H54 (cell line): ENCODE measurements around the gene HOXD9.

Experiments used
- DNase-seq: peaks from one replicate; pipeline ENCODE4 v3.0.0; 2011; ENCODE audit warnings: low spot score, mixed read lengths; ENCODE audit not compliant: insufficient read length
- FAIRE-seq: peaks from 3 replicates; lab custom pipeline; 2011; peaks lifted over from hg19 to GRCh38; lab: Jason Lieb, UNC
- POLR2A ChIP-seq: IDR thresholded peaks from 2 replicates; pipeline ENCODE4 v1.6.1; 2011; ENCODE audit warnings: low read depth, mild to moderate bottlenecking, low read length

The HOXD9 gene

DNA sequence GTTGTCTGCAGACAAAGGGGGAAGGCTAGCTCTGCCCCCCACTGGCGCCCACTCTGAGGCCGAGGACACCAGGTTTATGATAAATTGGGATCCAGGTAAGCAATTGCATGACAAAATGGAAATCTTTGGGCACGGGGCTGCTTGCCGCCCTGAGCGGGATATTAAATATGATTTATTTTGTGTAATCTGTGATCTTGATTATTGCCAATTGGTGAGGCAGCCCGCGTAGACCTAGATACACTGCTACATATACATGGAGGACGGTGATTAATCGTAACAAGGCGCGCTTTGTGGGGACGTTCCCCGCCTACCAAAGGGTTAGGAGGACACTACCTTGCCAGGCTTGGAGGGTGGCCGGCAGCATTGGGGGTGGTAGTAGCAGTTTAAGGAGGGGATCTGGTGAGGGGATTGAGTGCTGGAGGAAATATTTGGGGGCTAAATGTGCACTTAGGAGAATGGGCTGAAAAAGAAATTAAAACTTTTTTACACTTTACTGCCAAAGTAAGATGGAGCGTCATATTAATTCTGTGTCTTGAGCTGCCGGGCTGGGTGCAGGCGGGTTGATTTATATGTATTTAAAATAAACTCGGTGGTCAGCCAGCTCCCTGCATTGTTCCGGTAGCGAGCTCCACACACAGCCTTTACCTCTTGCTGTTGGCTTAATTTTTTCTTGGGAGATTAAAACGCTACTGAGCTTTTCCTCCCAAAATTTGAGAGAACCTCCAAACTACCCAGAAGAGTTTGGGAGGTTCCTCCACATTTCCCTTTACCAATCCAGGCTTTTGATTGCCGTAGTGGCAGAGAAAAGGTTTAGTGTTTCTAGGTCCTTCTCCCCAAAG, 38.7 kb downstream of the HOXD9 start:
- no peak for FAIRE-seq
- TF ChIP-seq POLR2A, result no peak

DNA sequence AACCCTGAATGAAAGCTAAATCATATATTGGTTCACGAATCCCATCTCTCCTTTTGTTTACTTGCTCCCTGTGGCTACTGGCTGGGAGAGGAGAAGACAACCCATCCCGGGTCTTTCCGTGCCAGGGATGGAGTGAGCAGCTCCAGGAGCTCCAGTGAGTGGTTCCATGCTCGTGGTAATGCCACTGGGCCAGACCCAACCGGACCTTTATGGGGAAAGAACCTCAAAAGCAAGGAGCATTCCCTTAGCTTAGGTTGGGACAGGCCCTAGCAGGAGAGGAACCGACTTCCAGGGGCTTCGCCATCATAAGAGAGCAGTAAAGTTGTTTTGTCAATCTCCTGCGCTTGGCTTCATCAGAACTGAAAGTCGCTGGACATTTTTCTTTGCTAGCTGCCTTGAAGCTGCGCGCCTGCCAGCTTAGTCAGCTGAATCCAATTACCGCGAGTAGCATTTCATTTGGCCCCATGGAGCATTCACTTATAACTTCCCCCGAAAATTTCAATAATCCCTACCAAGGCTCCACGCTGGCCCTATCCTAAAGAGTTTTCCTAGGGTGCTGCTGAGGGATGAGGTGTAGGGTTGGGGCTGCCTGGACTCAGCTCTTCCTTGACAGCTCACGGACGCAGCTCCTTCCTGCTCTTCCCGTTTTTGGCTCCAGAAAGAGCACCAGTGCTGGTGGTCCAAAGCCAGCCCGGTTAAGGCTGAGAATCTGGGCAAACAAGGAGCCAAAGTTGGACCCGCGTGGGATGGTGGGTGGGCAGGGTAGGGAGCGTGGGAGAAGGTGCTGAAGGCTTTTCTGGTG, 39.5 kb downstream of the HOXD9 start:
- TF ChIP-seq POLR2A, result no peak
- FAIRE-seq, result no peak
- DNase-seq, result no peak

More for the DNA sequence above, 38.7 kb downstream of the HOXD9 start:
- no peak for DNase-seq

DNA sequence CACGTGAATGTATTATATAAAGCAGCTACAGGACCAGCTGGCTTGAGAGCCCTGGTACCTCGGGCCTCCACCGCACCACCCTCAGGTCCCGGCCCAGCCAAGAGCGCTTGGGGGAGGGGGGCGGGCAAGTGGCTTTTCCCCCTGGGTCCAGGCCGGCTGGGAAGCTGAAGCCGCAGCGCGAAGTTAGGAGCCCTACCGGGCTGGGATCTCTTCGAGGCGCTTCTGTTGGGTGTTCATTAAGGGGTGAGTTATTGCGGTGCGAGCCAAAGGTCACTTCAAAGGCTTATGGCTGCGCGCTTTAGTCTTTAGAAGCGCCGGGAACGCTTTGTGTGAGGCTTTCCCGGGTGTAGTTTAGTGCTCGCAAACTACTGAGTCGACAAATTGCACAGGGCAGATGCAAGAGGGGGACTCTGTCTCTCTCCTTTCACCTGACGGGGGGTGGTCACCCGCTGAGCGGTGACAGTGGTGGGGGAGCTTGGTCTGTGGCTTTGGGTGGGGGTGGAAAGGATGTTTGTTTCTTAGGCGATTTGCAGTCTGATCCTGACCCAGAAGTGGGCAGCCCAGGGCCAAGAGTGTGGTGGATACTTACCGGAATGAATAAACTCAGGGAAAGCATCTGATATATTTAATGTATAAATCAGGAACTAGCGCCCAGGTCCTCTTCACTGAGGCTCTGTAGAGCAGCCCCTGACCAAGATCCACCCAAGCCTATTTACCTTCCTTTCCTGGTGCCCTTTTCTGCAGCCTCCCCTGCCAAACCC, 40.6 kb downstream of the HOXD9 start:
- DNase-seq, result no peak
- TF ChIP-seq POLR2A, result no peak
- no peak for FAIRE-seq

DNA sequence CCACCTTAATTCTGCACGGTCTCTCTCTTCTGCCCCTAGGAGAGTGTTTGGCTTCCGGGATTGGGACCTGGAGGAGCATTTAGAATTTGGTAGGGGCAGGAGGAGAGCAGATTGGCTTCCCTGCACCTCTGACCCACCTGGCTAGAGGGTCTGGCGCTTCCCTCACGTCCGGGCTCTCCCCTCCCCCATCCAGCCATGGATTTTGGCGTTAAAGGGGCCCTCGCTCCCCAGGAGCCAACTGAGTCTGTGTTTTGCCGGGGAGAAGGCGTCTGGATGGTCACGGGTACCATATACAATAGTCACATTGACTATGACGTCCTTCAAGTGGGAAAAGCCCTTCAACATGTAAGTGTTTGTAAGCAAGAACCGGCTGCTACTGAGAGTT, 41.1 kb downstream of the HOXD9 start:
- FAIRE-seq, result no peak

DNA sequence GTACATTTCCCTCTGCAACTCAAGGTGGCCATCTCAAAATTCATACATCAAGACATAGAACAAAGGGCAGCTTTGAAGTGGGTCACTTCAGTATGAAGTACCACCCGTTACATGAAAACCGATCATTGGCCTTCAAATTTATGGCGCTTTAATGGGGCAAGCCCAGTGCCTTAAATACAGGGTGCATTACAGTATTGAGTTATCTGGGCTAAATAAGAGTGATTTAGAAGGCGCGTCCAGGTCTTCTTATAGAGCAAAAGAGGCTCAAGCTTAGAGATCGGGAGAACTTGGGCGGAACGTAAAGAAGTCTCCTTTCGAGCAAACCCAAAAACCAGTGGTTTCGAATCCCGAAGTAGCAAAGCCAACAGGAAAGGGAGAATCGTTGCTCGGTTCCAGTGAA, 41.7 kb downstream of the HOXD9 start:
- no peak for DNase-seq
- no peak for FAIRE-seq
- no peak for TF ChIP-seq POLR2A

More for the DNA sequence above, 41.1 kb downstream of the HOXD9 start:
- no peak for DNase-seq
- TF ChIP-seq POLR2A, result no peak

DNA sequence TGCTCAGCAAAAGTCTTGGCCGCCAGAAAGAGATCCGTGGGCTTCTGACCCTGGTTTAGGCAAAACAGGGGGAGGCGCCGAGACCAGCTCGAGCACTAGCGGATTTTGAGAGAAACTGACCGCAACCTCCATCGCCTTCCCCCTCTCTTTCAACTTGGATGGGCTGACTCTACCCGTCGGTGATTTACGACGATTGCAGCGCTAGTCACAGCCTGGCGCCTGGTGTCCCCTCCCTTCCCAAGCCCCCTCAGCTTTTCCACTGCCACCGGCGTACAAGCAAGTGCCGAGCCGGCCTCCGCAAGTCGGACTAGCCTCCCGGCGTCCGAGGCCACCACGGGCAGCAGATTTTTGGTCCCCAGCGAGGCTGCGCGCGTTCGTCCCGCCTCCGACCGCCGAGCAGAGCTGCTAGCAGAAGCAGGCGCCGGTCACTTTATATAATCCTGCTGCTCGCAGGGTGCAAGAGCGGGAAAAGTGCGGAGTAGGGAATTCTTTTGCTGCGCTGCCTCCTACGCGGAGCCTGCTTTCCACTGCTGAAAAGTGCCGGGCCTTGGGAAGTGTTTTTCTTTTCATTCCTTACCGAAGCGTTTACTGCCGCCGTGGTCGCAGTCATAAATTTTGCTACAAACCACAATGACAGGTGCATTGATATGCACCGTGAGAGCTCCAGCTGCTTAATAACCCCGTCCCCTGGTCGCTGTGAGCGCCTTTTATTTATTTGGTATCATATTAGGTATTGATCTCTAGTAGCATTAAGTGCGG, 42.3 kb downstream of the HOXD9 start:
- no peak for TF ChIP-seq POLR2A
- FAIRE-seq (no peak), DNase-seq (no peak)

DNA sequence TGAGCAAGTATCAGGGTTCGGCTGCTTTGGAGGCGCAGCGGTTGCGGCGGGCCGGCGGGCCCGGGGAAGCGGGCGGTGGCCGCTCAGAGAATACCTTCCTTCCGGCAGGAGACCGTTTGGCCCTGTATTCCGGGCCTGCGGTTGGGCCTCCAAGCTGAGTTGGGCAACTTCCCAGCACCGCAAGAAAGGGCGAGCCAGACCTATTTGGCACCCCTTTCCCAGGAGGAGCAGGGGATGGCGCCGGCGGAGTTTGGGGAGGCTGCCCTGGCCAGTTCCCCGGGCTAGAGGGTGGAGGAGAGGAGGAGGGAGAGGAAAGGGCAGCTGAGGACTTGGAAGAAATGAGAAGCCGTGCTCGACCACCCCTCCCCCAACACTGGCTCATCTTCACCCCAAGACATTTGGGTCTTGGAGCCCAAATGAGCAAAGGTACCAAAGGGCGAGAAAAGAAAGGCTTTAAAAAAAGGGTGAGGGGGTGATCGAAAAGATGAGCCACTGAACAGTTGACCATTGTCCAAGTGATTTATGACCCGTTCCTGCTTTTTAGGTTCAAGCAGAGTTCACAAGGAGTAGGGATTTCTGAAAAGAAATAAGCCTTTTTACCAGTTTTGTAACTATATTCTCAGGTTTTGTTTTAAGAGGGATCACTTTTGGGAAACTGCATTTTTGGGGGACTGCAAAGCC, 43.0 kb downstream of the HOXD9 start:
- DNase-seq (no peak), FAIRE-seq (no peak)
- no peak for TF ChIP-seq POLR2A

DNA sequence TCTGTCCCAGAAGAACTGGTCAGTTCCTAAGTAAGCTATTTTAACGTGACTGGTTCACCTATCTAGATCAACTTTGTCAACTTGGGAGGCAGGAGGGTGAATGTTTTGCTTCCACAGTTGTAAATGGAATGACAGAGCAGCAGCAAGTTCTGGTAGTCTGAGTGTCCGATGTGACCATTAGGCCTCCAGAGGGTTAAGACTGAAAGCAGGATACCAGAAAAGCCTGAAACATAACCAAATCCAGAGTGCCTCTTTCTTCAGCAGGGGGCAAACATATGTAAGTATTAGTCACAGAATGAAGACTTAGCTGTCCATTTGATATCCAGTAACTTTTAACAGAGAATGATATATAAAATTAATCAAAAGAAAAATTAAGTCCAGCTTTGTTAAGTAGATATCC, 43.8 kb downstream of the HOXD9 start:
- DNase-seq, result no peak
- no peak for FAIRE-seq
- TF ChIP-seq POLR2A, result no peak

DNA sequence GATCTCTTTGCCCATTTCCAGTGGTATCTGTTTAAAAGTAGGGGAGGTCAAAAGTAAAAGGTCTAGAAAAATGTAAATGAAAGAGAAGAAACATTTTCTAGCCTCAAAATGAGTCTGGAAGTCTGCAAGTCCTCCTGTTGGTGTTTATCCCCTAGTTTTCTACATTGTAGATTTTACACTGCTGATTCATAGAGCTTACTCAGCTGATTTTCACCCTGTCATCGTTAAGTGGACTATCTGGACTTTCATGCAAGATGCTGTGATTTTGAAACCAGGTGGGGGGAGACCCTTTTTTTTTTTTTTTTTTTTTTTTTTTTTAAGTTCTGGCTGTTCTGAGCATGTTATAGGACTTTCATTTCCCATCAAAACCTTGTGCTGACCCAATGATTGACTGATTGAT, 44.9 kb downstream of the HOXD9 start:
- DNase-seq (no peak), FAIRE-seq (no peak)
- no peak for TF ChIP-seq POLR2A

DNA sequence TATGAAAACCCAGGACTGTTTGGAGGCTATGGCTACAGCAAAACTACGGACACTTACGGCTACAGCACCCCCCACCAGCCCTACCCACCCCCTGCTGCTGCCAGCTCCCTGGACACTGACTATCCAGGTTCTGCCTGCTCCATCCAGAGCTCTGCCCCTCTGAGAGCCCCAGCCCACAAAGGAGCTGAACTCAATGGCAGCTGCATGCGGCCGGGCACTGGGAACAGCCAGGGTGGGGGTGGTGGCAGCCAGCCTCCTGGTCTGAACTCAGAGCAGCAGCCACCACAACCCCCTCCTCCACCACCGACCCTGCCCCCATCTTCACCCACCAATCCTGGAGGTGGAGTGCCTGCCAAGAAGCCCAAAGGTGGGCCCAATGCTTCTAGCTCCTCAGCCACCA, 46.7 kb downstream of the HOXD9 start:
- DNase-seq (no peak), FAIRE-seq (no peak)
- TF ChIP-seq POLR2A, result no peak

DNA sequence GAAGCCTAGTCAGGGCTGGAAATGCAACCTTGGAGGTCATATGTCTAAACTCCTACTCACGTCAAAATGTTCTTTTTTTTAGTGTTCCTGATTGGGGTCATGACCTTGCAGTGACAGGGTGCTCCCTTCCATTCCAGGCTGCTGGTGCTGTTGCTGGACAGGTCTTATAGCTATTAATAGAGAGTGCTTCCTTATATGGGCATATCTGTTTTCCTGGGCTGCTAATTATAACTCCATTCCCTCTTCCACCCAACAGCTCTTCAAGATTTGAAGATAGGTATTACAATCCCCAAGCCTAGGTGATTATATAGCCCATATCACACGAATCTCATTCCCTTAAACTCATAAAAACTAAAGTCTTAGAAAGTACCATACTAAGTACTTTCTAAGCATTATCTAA, 47.2 kb downstream of the HOXD9 start:
- TF ChIP-seq POLR2A, result no peak
- no peak for FAIRE-seq
- DNase-seq, result no peak

DNA sequence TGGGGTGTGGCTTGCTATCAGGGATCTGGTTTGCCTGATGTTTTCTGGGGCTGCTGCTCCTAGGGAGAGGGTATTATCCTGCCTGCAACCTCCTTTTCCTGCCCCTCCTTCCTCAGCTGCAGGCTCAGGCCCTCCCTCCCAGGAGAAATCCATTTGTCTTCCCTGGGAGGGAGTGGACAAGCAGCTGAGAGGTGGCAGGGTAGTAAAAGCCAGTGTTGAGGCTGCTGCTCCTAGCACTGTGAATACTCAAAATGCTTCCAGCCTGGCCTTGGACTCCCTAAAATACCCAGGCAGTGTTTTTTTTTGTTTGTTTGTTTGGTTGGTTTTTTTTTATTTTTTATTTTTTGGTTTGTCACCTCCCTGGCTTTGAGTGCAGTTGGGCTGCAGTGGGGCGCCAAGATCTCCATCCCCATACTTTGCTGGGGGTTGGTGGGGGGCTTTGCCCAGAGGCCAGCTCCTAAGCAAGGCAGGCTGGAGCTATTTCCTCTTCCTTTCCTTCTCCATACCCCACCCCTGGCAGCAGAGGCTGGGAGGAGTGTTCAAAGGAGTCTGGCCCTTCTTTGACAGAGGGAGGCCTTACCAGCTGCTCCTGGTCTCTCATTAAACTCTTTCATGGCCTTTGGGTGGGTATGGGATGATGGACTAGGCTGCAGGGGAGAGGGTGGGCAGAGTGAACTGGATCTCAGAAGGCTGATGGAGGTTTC, 48.2 kb downstream of the HOXD9 start:
- DNase-seq (no peak), FAIRE-seq (peak; percentile 55)
- no peak for TF ChIP-seq POLR2A
